ENCODE results near the gene SLC25A39.
A peak's percentile ranks its signal among the peaks of the same experiment; 100 is the strongest.
"Not testable (repeated sequence)": the region's sequence is repeated elsewhere in the genome, so short reads cannot be mapped to it uniquely, and the experiment has no call there.

Gene SLC25A39

GRCh38 chr17:44354582-44355561, 30.2 kb upstream of the SLC25A39 start:
- DNase-seq (ENCODE audit: low read depth, low spot score), result peak; percentile 41

- peak; percentile 42 for DNase-seq (ENCODE audit: low read depth, low spot score)
These were observed 29.2 kb upstream of the SLC25A39 start for GRCh38 chr17:44353672-44354331.

GRCh38 chr17:44352828-44353671, 28.4 kb upstream of the SLC25A39 start:
- DNase-seq (ENCODE audit: low read depth, low spot score), result no peak

GRCh38 chr17:44351961-44352827, 27.6 kb upstream of the SLC25A39 start:
- DNase-seq (ENCODE audit: low read depth, low spot score), result no peak

- DNase-seq (ENCODE audit: low read depth, low spot score), result no peak
These were observed 26.8 kb upstream of the SLC25A39 start for GRCh38 chr17:44351464-44351863.

- DNase-seq (ENCODE audit: low read depth, low spot score), result peak; percentile 80
These were observed 26.2 kb upstream of the SLC25A39 start for GRCh38 chr17:44350733-44351226.

- DNase-seq (ENCODE audit: low read depth, low spot score), result no peak
These were observed 25.0 kb upstream of the SLC25A39 start for GRCh38 chr17:44349553-44350070.

GRCh38 chr17:44348988-44349364, 24.4 kb upstream of the SLC25A39 start:
- DNase-seq (ENCODE audit: low read depth, low spot score), result no peak

- no peak for DNase-seq (ENCODE audit: low read depth, low spot score)
These were observed 23.8 kb upstream of the SLC25A39 start for GRCh38 chr17:44348234-44348987.

- DNase-seq (ENCODE audit: low read depth, low spot score), result not testable (repeated sequence)
These were observed 22.8 kb upstream of the SLC25A39 start for GRCh38 chr17:44347206-44348055.

GRCh38 chr17:44346064-44346844, 21.6 kb upstream of the SLC25A39 start:
- no peak for DNase-seq (ENCODE audit: low read depth, low spot score)

GRCh38 chr17:44345454-44346026, 20.9 kb upstream of the SLC25A39 start:
- peak; percentile 69 for DNase-seq (ENCODE audit: low read depth, low spot score)

- DNase-seq (ENCODE audit: low read depth, low spot score), result peak; percentile 99
These were observed 20.4 kb upstream of the SLC25A39 start, which contains the start of gene GRN for GRCh38 chr17:44344939-44345453. Gene GRN, plus strand, starts transcription at chr17:44345302. Its CDS starts 3,863 bp downstream, at chr17:44349165.

GRCh38 chr17:44343510-44344209, 19.0 kb upstream of the SLC25A39 start:
- no peak for DNase-seq (ENCODE audit: low read depth, low spot score)

GRCh38 chr17:44340553-44340952, 15.9 kb upstream of the SLC25A39 start:
- DNase-seq (ENCODE audit: low read depth, low spot score), result not testable (repeated sequence)

- no peak for DNase-seq (ENCODE audit: low read depth, low spot score)
These were observed 14.1 kb upstream of the SLC25A39 start for GRCh38 chr17:44338702-44339101.

- no peak for DNase-seq (ENCODE audit: low read depth, low spot score)
These were observed 11.3 kb upstream of the SLC25A39 start for GRCh38 chr17:44335968-44336367.

Data from astrocyte of the hippocampus (primary cell).